ENCODE measurements around the gene ZNF33B.
"Not testable (repeated sequence)": the region's sequence is repeated elsewhere in the genome, so short reads cannot be mapped to it uniquely, and the experiment has no call there.

The ZNF33B gene

GRCh38 chr10:42638055-42638820, at the start of gene ZNF33B:
Gene ZNF33B, minus strand, starts transcription at chr10:42638570. Its CDS starts 1,642 bp downstream, at chr10:42636928.
- DNase-seq (ENCODE audit: low read depth, low spot score): peak; percentile 97

GRCh38 chr10:42684517-42684916, 46.1 kb upstream of the ZNF33B start:
- no peak for DNase-seq (ENCODE audit: low read depth, low spot score)

GRCh38 chr10:42680267-42680666, 41.9 kb upstream of the ZNF33B start:
- no peak for DNase-seq (ENCODE audit: low read depth, low spot score)

GRCh38 chr10:42665181-42665979, 27.0 kb upstream of the ZNF33B start:
- DNase-seq (ENCODE audit: low read depth, low spot score): not testable (repeated sequence)

- DNase-seq (ENCODE audit: low read depth, low spot score): no peak
Observed at GRCh38 chr10:42654419-42654818, 16.0 kb upstream of the ZNF33B start.

GRCh38 chr10:42652858-42653257, 14.5 kb upstream of the ZNF33B start:
- no peak for DNase-seq (ENCODE audit: low read depth, low spot score)

GRCh38 chr10:42650374-42650773, 12.0 kb upstream of the ZNF33B start:
- DNase-seq (ENCODE audit: low read depth, low spot score): no peak

- DNase-seq (ENCODE audit: low read depth, low spot score): no peak
Observed at GRCh38 chr10:42648512-42648911, 10.1 kb upstream of the ZNF33B start.

GRCh38 chr10:42646687-42647640, 8.6 kb upstream of the ZNF33B start:
- DNase-seq (ENCODE audit: low read depth, low spot score): no peak

- no peak for DNase-seq (ENCODE audit: low read depth, low spot score)
Observed at GRCh38 chr10:42646214-42646613, 7.8 kb upstream of the ZNF33B start.

- no peak for DNase-seq (ENCODE audit: low read depth, low spot score)
Observed at GRCh38 chr10:42645516-42645915, 7.1 kb upstream of the ZNF33B start.

GRCh38 chr10:42645103-42645502, 6.7 kb upstream of the ZNF33B start:
- no peak for DNase-seq (ENCODE audit: low read depth, low spot score)

GRCh38 chr10:42640610-42641229, 2.4 kb upstream of the ZNF33B start:
- no peak for DNase-seq (ENCODE audit: low read depth, low spot score)

- no peak for DNase-seq (ENCODE audit: low read depth, low spot score)
Observed at GRCh38 chr10:42638821-42639270, 476 bp upstream of the ZNF33B start.

- no peak for DNase-seq (ENCODE audit: low read depth, low spot score)
Observed at GRCh38 chr10:42637648-42638054, 719 bp downstream of the ZNF33B start.

- DNase-seq (ENCODE audit: low read depth, low spot score): peak; percentile 0
Observed at GRCh38 chr10:42637142-42637541, 1.2 kb downstream of the ZNF33B start.

GRCh38 chr10:42635098-42635497, 3.3 kb downstream of the ZNF33B start:
- no peak for DNase-seq (ENCODE audit: low read depth, low spot score)

- DNase-seq (ENCODE audit: low read depth, low spot score): no peak
Observed at GRCh38 chr10:42632564-42632963, 5.8 kb downstream of the ZNF33B start.

GRCh38 chr10:42630537-42631134, 7.7 kb downstream of the ZNF33B start:
- peak; percentile 35 for DNase-seq (ENCODE audit: low read depth, low spot score)

- no peak for DNase-seq (ENCODE audit: low read depth, low spot score)
Observed at GRCh38 chr10:42623929-42624328, 14.4 kb downstream of the ZNF33B start.

- DNase-seq (ENCODE audit: low read depth, low spot score): no peak
Observed at GRCh38 chr10:42618424-42618823, 19.9 kb downstream of the ZNF33B start.
